ENCODE results near the gene MEIS2.

- no peak for TF ChIP-seq RAD21 (IDR thresholded peaks at IDR 0.05; ENCODE audit: low read depth)
- no peak for TF ChIP-seq MAX (IDR thresholded peaks at IDR 0.05)
- no peak for TF ChIP-seq TAF1 (IDR thresholded peaks at IDR 0.05; ENCODE audit: low read depth)
- TF ChIP-seq TCF12 (IDR thresholded peaks at IDR 0.05; ENCODE audit: low read depth), result no peak
Measured at GRCh38 chr15:37103163-37103435, 2.8 kb upstream of the MEIS2 start.

Data from Ishikawa (cell line).